HG02938 (cell line): ENCODE data around the gene CMTM7.
"Not testable (repeated sequence)": the region's sequence is repeated elsewhere in the genome, so short reads cannot be mapped to it uniquely, and the experiment has no call there.

Experiments
- ATAC-seq: cut with Tn5 transposase; IDR thresholded peaks from one replicate; pipeline ENCODE4 v1.9.1; 2021; ENCODE audit warnings: mild to moderate bottlenecking, moderate library complexity; ENCODE audit not compliant: unreplicated experiment

Gene CMTM7

DNA sequence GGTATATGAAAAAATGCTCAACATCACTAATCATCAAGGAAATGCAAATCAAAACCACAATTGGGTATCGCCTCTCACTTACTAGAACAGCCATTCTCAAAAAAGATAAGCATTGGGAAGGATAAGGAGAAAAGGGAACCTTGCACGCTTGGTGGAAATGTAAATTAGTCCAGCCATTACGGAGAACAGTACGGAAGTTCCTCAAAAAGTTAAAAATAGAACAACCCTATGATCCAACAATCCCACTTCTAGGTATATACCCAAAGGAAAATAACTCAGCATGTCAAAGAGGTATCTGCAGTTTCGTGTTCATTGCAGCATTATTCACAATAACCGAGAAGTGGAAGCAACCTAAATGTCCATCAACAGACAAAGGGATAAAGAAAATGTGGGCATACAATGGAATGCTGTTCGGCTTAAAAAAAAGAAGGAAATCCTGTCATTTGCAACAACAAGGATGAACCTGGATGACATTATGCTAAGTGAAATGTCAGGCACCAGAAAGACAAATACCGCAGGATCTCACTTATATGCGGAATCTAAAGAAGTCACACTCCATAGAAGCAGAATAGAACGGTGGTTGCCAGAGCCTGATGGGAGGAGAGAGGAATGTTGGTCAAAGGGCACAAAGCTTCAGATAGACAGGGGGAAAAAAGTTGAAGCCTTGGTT lies 11.7 kb upstream of the CMTM7 start:
- ATAC-seq = no peak

- ATAC-seq = no peak
These were observed 9.7 kb upstream of the CMTM7 start for GRCh38 chr3:32381922-32382321.

DNA sequence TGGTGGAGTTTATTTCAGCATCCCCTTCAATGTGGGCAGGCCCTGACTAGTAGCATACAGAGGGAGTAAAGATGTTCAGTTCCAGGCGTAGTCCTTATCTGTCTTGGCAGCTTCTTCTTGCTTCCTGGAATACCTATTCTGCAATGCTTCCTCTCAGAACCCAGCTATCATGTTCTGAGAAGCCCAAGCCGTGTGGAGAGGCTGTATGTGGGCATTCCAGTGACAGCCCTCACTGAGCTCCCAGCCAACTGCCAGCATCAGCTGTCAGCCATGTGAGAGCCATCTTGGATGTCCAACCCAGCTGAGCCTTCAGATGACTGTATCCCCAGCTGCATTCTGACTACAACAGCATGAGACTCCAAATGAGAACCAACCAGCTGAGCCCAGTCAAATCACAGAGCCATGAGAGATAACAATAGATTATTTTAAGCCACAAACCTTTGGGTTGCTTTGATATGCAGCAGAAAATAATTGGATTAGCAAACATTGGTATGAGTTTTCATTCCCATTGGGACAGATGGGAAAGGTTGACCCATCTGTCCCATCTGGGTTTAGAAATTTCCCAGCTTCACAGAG lies 8.4 kb upstream of the CMTM7 start:
- ATAC-seq = no peak

GRCh38 chr3:32384938-32385337 lies 6.7 kb upstream of the CMTM7 start:
- ATAC-seq = no peak

GRCh38 chr3:32387512-32387911 lies 4.1 kb upstream of the CMTM7 start:
- ATAC-seq = no peak

DNA sequence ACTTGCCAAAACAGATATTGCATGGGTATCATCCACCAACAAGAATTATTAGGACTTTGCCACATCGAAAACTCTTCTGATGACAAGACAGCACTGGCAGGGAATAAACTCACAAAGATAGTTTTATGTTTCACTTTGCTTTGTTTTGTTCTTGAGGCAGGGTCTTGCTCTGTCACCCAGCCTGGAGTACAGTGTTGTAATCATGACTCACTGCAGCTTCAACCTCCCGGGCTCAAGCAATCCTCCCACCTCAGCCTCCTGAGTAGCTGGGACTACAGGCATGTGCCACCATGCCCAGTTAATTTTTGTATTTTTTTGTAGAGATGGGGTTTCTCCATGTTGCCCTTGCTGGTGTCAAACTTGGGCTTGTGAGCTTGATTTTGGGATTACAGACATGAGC lies 2.1 kb upstream of the CMTM7 start:
- ATAC-seq = not testable (repeated sequence)

- no peak for ATAC-seq
These were observed 1.1 kb downstream of the CMTM7 start for GRCh38 chr3:32392536-32393302.

DNA sequence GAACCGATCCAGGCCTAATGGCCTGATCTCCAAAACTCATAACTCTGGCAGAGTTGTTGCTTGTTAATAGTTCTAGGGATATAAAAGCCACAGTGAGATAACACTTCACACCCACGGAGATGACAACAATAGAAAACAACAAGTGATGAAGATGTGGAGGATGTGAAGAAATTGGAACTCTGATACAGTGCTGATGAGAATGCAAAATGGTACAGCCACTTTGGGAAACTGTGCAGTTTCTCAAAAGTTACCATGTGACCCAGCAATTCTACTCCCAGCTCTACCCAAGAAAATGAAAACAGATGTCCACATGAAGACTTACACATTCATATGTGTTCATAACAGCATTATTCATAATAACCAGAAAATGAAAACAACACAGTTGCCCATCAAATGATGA lies 3.8 kb downstream of the CMTM7 start:
- ATAC-seq = no peak

DNA sequence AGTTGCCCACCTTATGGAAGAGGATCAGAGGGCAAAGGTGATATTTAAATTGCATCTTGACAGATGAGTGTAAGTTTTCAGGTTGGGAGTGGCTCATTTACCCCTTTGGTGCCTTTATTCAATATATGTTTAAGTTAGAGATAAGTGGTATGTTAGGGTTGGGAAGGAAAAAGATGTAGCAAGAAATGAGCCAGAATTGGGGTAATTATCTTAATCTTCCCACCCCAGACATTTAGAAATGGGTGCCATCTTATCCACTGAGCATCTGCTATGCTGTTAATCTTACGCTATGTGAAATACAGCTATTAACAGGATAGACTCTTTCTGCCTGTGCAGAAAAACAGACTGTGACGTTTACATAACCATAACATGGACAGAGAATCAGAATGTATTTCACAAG lies 6.3 kb downstream of the CMTM7 start:
- ATAC-seq = no peak

DNA sequence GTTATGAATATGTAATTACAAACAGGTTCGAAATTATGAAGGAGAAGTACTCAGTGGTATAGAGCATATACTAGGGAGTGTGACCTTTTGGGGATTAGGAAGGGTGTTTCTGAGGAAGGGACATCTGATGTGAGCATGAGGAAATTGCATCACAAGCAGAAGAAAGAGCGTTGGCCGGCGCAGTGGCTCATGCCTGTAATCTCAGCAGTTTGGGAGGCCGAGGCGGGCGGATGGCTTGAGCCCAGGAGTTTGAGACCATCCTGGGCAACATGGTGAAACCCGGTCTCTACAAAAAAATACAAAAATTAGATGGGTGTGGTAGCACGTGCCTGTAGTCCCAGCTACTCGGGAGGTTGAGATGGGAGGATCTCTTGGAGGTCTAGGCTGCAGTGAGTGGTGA lies 6.9 kb downstream of the CMTM7 start:
- ATAC-seq = no peak

GRCh38 chr3:32399030-32399620 lies 7.5 kb downstream of the CMTM7 start:
- ATAC-seq = no peak

DNA sequence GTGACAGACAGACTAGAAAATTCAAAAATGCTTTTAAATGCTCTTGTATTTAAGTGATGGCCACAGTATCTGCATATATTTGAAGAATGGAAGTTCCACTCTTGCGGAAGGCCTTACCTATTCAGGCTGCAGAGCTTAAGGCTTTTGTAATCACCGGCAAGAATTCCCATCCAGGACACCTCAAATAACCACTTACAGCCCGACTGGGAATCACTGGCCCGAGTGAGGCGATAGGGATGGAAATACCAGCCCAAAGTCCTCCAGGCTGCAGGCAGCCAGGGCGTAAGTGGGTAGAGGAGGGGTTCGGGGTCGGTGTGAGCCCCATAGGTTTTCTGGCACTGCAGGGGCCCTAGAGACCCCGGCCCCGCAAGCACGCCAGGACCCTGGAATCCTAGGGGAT lies 9.5 kb downstream of the CMTM7 start:
- peak; percentile 13 for ATAC-seq

GRCh38 chr3:32401556-32402081 lies 10.0 kb downstream of the CMTM7 start:
- ATAC-seq = peak; percentile 60

- ATAC-seq = no peak
These were observed 12.0 kb downstream of the CMTM7 start for GRCh38 chr3:32403663-32404062.

GRCh38 chr3:32404714-32405113 lies 13.1 kb downstream of the CMTM7 start:
- no peak for ATAC-seq

DNA sequence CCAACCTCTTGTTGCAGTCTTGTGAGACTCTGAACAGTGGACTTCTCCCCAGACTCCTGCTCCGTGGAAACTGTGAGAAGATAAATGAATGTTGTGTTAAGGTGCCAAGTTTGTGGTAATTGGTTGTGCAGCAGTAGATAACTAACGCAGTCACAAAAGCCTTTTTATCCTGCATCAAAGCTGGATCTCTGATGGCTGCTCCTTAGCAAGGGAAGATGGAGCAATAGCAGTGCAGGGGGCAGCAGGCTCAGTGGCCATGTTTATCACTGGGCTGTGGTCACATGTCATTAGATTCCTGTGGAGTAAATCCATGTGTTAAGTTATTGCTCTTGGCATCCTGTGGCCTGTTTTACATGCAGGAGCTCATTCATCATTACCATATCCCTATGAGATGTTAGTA lies 13.5 kb downstream of the CMTM7 start:
- ATAC-seq = no peak

DNA sequence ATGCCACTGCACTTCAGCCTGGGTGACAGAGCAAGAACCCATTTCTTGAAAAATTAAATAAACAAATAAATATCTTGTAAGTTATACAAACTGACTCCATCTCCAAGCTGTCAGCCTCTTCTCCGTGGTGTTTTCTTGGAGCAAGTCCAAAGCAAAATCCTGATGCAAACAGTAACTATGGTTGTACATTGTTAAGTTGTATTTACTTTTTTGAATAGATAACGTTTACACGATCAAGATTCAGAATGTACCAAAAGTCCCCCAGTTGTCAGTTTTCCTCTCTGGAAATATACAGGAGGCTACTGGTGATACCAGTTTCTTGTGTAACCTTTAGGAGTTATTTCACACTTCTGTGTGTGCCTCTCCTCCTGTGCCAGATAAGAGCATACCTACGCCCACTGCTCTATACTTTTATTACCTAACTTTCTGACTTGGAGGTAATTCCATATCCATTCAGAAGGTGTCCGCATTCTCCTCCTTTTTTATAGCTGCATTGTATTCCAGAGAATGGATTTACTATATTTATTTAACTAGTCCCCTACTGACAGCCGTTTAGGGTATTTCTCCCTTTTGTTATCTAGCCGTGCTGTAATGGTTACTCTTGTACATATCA lies 14.2 kb downstream of the CMTM7 start:
- ATAC-seq = no peak

GRCh38 chr3:32406486-32407408 lies 15.1 kb downstream of the CMTM7 start:
- ATAC-seq = no peak

DNA sequence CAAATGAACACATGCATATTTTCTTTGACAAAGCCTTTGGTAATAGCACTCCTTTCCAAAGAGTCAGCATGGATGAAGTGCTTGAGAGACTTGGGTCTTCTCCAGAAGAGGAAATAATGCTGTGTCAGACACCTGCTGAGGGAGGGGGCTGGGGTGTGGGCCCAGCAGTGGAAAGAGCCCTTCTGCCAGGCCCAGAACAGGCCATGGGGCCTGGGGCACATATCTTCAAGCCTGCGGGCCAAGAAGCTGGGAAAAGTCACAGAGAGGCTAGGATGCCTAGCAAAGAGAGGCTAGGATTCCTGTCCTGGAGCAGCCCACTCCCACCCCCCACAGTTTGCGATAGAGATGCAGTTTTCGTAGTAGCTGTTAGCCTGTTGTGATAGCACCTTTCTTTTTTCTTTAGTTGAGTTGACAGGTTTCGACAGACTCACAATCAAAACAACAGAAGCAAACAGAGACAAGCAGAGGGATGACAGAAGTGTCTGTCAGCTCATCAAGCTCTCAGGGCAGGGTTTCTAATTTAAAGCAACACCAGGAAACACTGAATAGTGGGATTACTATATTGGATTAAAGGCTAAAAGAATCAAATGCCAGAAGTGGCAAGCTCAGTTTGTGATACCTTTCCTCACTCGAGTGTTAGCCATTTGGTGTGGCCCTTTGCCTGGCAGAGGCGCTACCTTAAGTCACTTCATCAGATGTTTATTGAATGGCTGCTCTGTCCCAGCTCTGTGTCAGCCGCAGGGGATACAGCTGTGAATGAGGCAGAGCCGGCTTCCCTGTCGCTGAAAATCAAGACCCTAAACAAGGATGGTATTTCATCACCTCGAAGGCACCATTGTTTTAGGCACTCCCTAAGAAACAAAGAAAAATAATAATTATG lies 19.0 kb downstream of the CMTM7 start:
- ATAC-seq = no peak
